Activated T-cell treated with anti-CD3 and anti-CD28 coated beads, Interleukin-2, amount 50 U/mL, for 24 hours (primary cell): Measurements from ENCODE around the gene KCNE1.
A peak's percentile ranks its signal among the peaks of the same experiment; 100 is the strongest.
"Not testable (repeated sequence)": the region's sequence is repeated elsewhere in the genome, so short reads cannot be mapped to it uniquely, and the experiment has no call there.

Source experiments
- DNase-seq: peaks from one replicate; pipeline ENCODE4 v3.0.0-alpha.2; 2020
- H3K27ac Mint-ChIP-seq: 2 replicates; pipeline ENCODE4 v1.8.0; 2020; ENCODE audit warnings: mild to moderate bottlenecking, mixed read lengths
- H3K27me3 Mint-ChIP-seq: 2 replicates; pipeline ENCODE4 v1.8.0; 2020; ENCODE audit warnings: mixed read lengths
- H3K36me3 Mint-ChIP-seq: 2 replicates; pipeline ENCODE4 v1.8.0; 2020; ENCODE audit warnings: low read depth, mixed read lengths
- H3K4me1 Mint-ChIP-seq: 2 replicates; pipeline ENCODE4 v1.8.0; 2020; ENCODE audit warnings: low read depth, mixed read lengths
- H3K4me3 Mint-ChIP-seq: 2 replicates; pipeline ENCODE4 v1.8.0; 2020; ENCODE audit warnings: mild to moderate bottlenecking, moderate library complexity, mixed read lengths
- H3K9me3 Mint-ChIP-seq: 2 replicates; pipeline ENCODE4 v1.8.0; 2020; ENCODE audit warnings: mixed read lengths

KCNE1 gene

GRCh38 chr21:34511787-34512455, at the start of gene KCNE1:
KCNE1 (minus strand) TSS chr21:34512210; CDS start chr21:34449634, 62,576 bp downstream.
- Mint-ChIP-seq H3K27ac (no peak within 1 kb of the TSS), H3K9me3 (no peaks in the 10 kb centered on the region), H3K27me3 (peaks cover 3% of the 10 kb centered on the region), H3K36me3 (peaks cover 3% of the 10 kb centered on the region), H3K4me3 (no peak within 1 kb of the TSS), H3K4me1 (peaks cover 5% of the 10 kb centered on the region)
- DNase-seq = no peak

DNA sequence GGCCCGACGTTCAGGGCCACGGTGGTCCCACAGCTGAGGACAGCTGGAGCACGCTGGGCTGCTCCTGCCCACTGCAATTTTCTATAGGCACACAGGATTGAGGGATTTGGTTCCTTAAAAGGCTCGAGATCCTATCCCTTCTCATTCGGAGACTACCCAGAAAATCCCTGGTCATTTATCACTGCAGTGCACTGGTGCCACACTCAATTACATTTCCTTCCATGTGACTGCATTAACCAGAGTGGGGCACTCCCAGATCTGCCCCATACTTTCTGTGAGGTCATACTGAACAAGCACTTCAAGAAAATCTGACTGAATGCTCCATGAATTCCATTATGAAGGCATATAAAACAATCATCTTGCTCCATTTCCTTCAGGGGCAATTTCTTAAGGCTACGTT, 49.8 kb upstream of the KCNE1 start:
- Mint-ChIP-seq H3K27ac (no peak overlapping the region), H3K36me3 (peaks cover 6% of the 10 kb centered on the region), H3K4me1 (peaks cover 11% of the 10 kb centered on the region), H3K27me3 (no peaks in the 10 kb centered on the region), H3K9me3 (no peaks in the 10 kb centered on the region), H3K4me3 (no peak overlapping the region)
- DNase-seq = no peak

- no peaks in the 10 kb centered on the region for H3K9me3 Mint-ChIP-seq
Measured at GRCh38 chr21:34560609-34561008, 48.6 kb upstream of the KCNE1 start.

DNA sequence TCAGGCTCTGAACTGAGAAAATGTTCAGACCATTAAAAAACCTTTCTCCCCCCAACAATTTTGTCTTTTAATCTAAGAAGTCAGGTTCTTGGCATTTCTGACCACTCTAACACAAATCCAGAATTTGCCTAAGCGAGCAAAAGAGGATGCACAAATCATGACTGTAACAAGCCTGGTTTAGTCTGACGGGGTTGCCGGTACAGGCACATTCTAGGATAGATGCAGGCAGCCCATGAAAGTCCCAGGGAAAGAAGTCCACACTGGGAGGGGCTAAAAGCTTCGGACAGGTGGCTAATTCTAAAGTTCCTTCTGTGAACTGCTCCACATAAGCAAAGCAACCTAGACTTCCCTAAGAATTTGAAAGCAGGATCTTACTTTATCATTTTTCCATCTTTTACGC, 48.0 kb upstream of the KCNE1 start:
- no peak for DNase-seq
- H3K27me3 Mint-ChIP-seq = no peaks in the 10 kb centered on the region
- peaks cover 11% of the 10 kb centered on the region for H3K4me1 Mint-ChIP-seq
- peaks cover 3% of the 10 kb centered on the region for H3K9me3 Mint-ChIP-seq
- no peak overlapping the region for H3K4me3 Mint-ChIP-seq
- H3K27ac Mint-ChIP-seq = no peak overlapping the region
- peaks cover 6% of the 10 kb centered on the region for H3K36me3 Mint-ChIP-seq

More at GRCh38 chr21:34560609-34561008, 48.6 kb upstream of the KCNE1 start:
- DNase-seq = no peak
- Mint-ChIP-seq H3K4me1 (peaks cover 11% of the 10 kb centered on the region), H3K27me3 (no peaks in the 10 kb centered on the region), H3K4me3 (no peak overlapping the region), H3K27ac (no peak overlapping the region), H3K36me3 (peaks cover 6% of the 10 kb centered on the region)

DNA sequence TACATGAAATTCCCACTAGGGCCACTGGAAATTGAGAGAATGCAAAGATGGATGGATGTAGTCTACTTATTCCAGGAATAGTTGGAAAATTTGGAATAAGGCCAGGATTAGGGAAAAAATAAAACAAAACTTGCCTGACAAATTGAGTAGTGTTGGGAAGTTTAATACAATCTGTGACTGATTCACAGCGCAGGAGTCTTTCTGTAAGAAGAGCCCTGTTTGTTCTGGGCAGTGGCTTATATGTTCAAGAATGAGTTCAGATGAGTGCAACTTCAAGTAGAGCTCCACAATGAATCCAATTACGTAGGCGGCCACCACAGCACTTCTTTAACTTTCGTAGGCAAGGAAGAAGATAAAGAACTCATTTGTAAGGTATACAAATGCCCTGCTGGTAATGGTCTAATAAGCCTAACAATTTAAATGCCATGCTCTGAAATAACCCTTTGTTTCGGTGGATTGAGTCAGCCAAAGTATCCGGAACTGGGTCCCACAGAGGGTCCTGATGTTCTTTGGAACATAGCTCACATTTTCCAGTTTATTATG, 47.1 kb upstream of the KCNE1 start:
- no peak for DNase-seq
- Mint-ChIP-seq H3K27me3 (no peaks in the 10 kb centered on the region), H3K9me3 (peaks cover 8% of the 10 kb centered on the region), H3K27ac (no peak overlapping the region), H3K36me3 (peaks cover 15% of the 10 kb centered on the region), H3K4me3 (no peak overlapping the region), H3K4me1 (peaks cover 16% of the 10 kb centered on the region)

- Mint-ChIP-seq H3K27ac (peak overlapping the region; percentile 37), H3K9me3 (peaks cover 8% of the 10 kb centered on the region), H3K27me3 (no peaks in the 10 kb centered on the region), H3K36me3 (peaks cover 18% of the 10 kb centered on the region), H3K4me1 (peaks cover 26% of the 10 kb centered on the region), H3K4me3 (no peak overlapping the region)
- DNase-seq = no peak
Measured at GRCh38 chr21:34558166-34558565, 46.2 kb upstream of the KCNE1 start.

- H3K4me3 Mint-ChIP-seq = no peak overlapping the region
- DNase-seq = no peak
- no peaks in the 10 kb centered on the region for H3K27me3 Mint-ChIP-seq
- peaks cover 31% of the 10 kb centered on the region for H3K4me1 Mint-ChIP-seq
- H3K9me3 Mint-ChIP-seq = peaks cover 8% of the 10 kb centered on the region
- peaks cover 21% of the 10 kb centered on the region for H3K36me3 Mint-ChIP-seq
- H3K27ac Mint-ChIP-seq = no peak overlapping the region
Measured at GRCh38 chr21:34557261-34557660, 45.3 kb upstream of the KCNE1 start.

- DNase-seq, H3K4me3 Mint-ChIP-seq, H3K27me3 Mint-ChIP-seq, H3K27ac Mint-ChIP-seq: not testable (repeated sequence)
- Mint-ChIP-seq H3K36me3 (peaks cover 21% of the 10 kb centered on the region), H3K9me3 (peaks cover 16% of the 10 kb centered on the region), H3K4me1 (peaks cover 30% of the 10 kb centered on the region)
Measured at GRCh38 chr21:34554670-34555069, 42.7 kb upstream of the KCNE1 start.

GRCh38 chr21:34554227-34554626, 42.2 kb upstream of the KCNE1 start:
- Mint-ChIP-seq H3K4me3 (no peak overlapping the region), H3K36me3 (peaks cover 21% of the 10 kb centered on the region), H3K27me3 (no peaks in the 10 kb centered on the region), H3K9me3 (peaks cover 16% of the 10 kb centered on the region), H3K4me1 (peaks cover 30% of the 10 kb centered on the region), H3K27ac (peak overlapping the region; percentile 27)
- no peak for DNase-seq

DNA sequence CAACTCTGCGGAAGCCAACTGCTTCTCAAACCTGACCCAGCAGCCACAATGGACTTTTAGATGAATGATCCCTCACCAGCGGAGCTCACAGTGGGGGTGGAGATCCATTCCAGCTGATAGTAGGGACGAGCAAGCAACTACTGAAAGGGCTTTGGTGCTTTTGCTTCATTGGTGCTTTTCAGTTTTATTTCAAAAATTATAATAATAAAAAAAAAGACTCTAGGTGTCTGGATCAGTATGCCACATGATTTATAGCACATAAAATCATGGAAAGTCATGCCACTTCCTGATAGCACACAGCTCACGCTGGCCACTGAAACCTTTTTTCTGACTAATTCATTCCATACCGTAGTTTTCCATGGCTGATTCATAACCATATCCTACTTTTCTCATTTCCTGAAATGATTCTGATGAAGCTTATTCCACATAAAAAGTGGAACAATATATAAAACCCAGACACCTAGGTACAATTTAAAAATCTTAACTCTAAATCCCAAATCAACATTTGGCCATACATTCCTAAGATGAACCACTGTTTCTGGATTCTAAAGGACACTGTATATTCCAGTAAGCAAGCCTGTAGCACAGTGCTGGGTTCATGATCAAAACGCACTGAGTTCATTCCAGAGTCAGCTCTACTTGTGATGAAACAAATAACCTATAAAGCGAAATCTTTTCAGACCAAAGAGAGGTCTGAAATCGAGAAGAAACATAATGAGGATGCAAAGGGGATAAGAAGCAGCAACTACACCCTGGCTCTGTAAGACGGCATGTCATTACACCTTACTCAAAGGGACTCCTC, 41.3 kb upstream of the KCNE1 start:
- Mint-ChIP-seq H3K4me1 (peaks cover 32% of the 10 kb centered on the region), H3K36me3 (peaks cover 15% of the 10 kb centered on the region), H3K27me3 (no peaks in the 10 kb centered on the region), H3K4me3 (no peak overlapping the region), H3K27ac (peak overlapping the region; percentile 78), H3K9me3 (peaks cover 16% of the 10 kb centered on the region)
- DNase-seq = no peak

DNA sequence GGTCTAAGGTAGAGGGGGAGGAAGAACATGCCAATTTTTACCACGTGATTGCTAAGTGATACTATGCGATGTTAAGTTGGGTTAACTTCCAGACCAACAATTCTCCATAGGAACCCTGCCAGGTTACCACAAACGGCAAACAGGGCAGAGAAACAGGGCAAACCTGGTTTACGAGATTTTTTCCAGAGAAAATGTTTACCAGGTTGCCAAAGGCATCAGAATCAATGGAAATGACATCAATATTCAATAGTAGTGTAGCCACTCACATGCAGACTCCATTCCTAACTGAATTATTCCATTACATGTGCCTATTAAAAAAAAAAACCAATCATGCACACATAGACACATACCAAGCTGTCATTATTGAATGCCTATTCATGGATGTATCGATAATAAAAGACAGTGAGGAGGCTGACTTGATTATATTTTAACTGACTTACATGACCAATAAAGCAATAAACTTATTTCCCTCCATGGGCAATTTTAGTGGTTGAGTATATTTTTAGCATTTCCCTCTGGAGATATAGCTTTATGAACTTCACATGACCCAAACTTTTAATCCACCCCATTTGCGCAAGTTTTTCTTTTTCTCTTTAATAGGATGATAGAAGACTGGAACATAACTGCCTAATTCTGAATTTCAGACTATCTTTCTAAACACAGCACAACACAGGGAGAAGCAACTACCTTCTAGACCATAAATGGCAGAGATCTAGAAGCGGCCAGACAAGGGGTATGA, 40.5 kb upstream of the KCNE1 start:
- Mint-ChIP-seq H3K27me3 (no peaks in the 10 kb centered on the region), H3K4me3 (no peak overlapping the region), H3K27ac (peak overlapping the region; percentile 78), H3K36me3 (peaks cover 15% of the 10 kb centered on the region), H3K4me1 (peaks cover 31% of the 10 kb centered on the region), H3K9me3 (peaks cover 16% of the 10 kb centered on the region)
- no peak for DNase-seq

GRCh38 chr21:34550182-34550799, 38.3 kb upstream of the KCNE1 start:
- Mint-ChIP-seq H3K4me1 (peaks cover 49% of the 10 kb centered on the region), H3K27ac (no peak overlapping the region), H3K4me3 (no peak overlapping the region), H3K36me3 (peaks cover 15% of the 10 kb centered on the region), H3K9me3 (peaks cover 16% of the 10 kb centered on the region), H3K27me3 (no peaks in the 10 kb centered on the region)
- no peak for DNase-seq

GRCh38 chr21:34548781-34549376, 36.9 kb upstream of the KCNE1 start:
- H3K27ac Mint-ChIP-seq = peak overlapping the region; percentile 3
- peaks cover 10% of the 10 kb centered on the region for H3K9me3 Mint-ChIP-seq
- DNase-seq = no peak
- no peaks in the 10 kb centered on the region for H3K27me3 Mint-ChIP-seq
- H3K4me3 Mint-ChIP-seq = no peak overlapping the region
- H3K4me1 Mint-ChIP-seq = peaks cover 53% of the 10 kb centered on the region
- peaks cover 5% of the 10 kb centered on the region for H3K36me3 Mint-ChIP-seq

- Mint-ChIP-seq H3K9me3 (peaks cover 19% of the 10 kb centered on the region), H3K4me3 (no peak overlapping the region), H3K27ac (peak overlapping the region; percentile 30)
Measured at GRCh38 chr21:34546542-34546941, 34.5 kb upstream of the KCNE1 start.

More at GRCh38 chr21:34546542-34546941, 34.5 kb upstream of the KCNE1 start:
- H3K27me3 Mint-ChIP-seq = no peaks in the 10 kb centered on the region
- peaks cover 42% of the 10 kb centered on the region for H3K4me1 Mint-ChIP-seq
- H3K36me3 Mint-ChIP-seq = peaks cover 4% of the 10 kb centered on the region
- no peak for DNase-seq
